Activated CD8-positive, alpha-beta T cell treated with anti-CD3 and anti-CD28 coated beads for 36 hours (primary cell): ENCODE measurements around the gene CAB39. TPM values are rescaled to one million over a fixed set of nuclear protein-coding genes. Genes with fewer than 3 reads are reported as not detected.

Source experiments
- ATAC-seq: fragments of 200-7000 bp; cut with Tn5 transposase; one replicate; pipeline ENCODE4 v1.10.0; 2021; ENCODE audit warnings: mild to moderate bottlenecking, moderate library complexity
- CTCF ChIA-PET: fragments of 350-600 bp; sonication (Branson Sonifier 250); formaldehyde crosslinking; loops from one replicate; lab custom pipeline; 2021; ENCODE audit warnings: antibody characterized with exemption; lab: Charles Lee
- POLR2A ChIA-PET: fragments of 350-600 bp; sonication (Branson Sonifier 250); formaldehyde crosslinking; loops from one replicate; lab custom pipeline; 2021; ENCODE audit warnings: antibody characterized with exemption; lab: Charles Lee
- DNase-seq: peaks from one replicate; pipeline ENCODE4 v3.0.0-alpha.2; 2020
- H3K27ac Mint-ChIP-seq: one replicate; pipeline ENCODE4 v1.8.0; 2021; ENCODE audit warnings: mild to moderate bottlenecking, mixed read lengths
- H3K27me3 Mint-ChIP-seq: one replicate; pipeline ENCODE4 v1.8.0; 2021; ENCODE audit warnings: mixed read lengths
- H3K36me3 Mint-ChIP-seq: one replicate; pipeline ENCODE4 v1.8.0; 2021; ENCODE audit warnings: low read depth, mixed read lengths
- H3K4me1 Mint-ChIP-seq: one replicate; pipeline ENCODE4 v1.8.0; 2021; ENCODE audit warnings: low read depth, mixed read lengths
- H3K4me3 Mint-ChIP-seq: one replicate; pipeline ENCODE4 v1.8.0; 2021; ENCODE audit warnings: mild to moderate bottlenecking, moderate library complexity, mixed read lengths
- H3K9me3 Mint-ChIP-seq: one replicate; pipeline ENCODE4 v1.8.0; 2021; ENCODE audit warnings: mixed read lengths
- CTCF ChIP-seq: fragments of 200-600 bp; IDR thresholded peaks from one replicate; pipeline ENCODE4 v1.8.0; 2022; ENCODE audit warnings: antibody characterized with exemption, mild to moderate bottlenecking
- intact Hi-C: fragments of 100-400 bp; cut with micrococcal nuclease; formaldehyde crosslinking; loops from one replicate; pipeline ENCODE4 v1.10.0; 2022
- total RNA-seq, 2 experiments: library from RNA; stranded (reverse); gene quantifications; one replicate each; pipeline ENCODE4 v1.2.3, GENCODE V29; 2021

CAB39 gene
- total RNA-seq, 2 experiments from 2014 or later: 119 to 120 TPM

GRCh38 chr2:230737300-230737699, 24.7 kb downstream of the CAB39 start:
- no peak for TF ChIP-seq CTCF
- Mint-ChIP-seq H3K9me3 (no peaks in the 10 kb centered on the region), H3K4me1 (peaks cover 72% of the 10 kb centered on the region), H3K36me3 (peaks cover 51% of the 10 kb centered on the region), H3K27ac (peak overlapping the region; percentile 18), H3K27me3 (no peaks in the 10 kb centered on the region), H3K4me3 (no peak overlapping the region)
- ChIA-PET POLR2A (interaction anchor here (1.1 kb wide), 1 partner anchor 147 kb away, joined by 5 read pairs; no protein-coding TSS in a partner anchor), CTCF (no interaction called here)
- no peak for ATAC-seq
- intact Hi-C loops: no loop called here
- no peak for DNase-seq

GRCh38 chr2:230737791-230738226, 25.2 kb downstream of the CAB39 start:
- ATAC-seq: no peak
- Mint-ChIP-seq H3K27ac (peak overlapping the region; percentile 65), H3K4me3 (no peak overlapping the region), H3K4me1 (peaks cover 72% of the 10 kb centered on the region), H3K36me3 (peaks cover 52% of the 10 kb centered on the region), H3K27me3 (no peaks in the 10 kb centered on the region), H3K9me3 (no peaks in the 10 kb centered on the region)
- POLR2A ChIA-PET: interaction anchor here (1.1 kb wide), 1 partner anchor 148 kb away, joined by 5 read pairs; no protein-coding TSS in a partner anchor
- no peak for DNase-seq
- CTCF ChIA-PET: interaction anchor here (1.3 kb wide), 1 partner anchor 61 kb away, joined by 4 read pairs; no protein-coding TSS in a partner anchor
- intact Hi-C loops: no loop called here
- TF ChIP-seq CTCF: no peak

- ChIA-PET POLR2A (no interaction called here), CTCF (interaction anchor here (1.3 kb wide), 1 partner anchor 60 kb away, joined by 4 read pairs; no protein-coding TSS in a partner anchor)
- H3K4me3 Mint-ChIP-seq: no peak overlapping the region
- intact Hi-C loops: no loop called here
- peaks cover 54% of the 10 kb centered on the region for H3K36me3 Mint-ChIP-seq
- TF ChIP-seq CTCF: no peak
- no peaks in the 10 kb centered on the region for H3K27me3 Mint-ChIP-seq
- peak overlapping the region; percentile 65 for H3K27ac Mint-ChIP-seq
- peaks cover 70% of the 10 kb centered on the region for H3K4me1 Mint-ChIP-seq
- DNase-seq: no peak
- no peaks in the 10 kb centered on the region for H3K9me3 Mint-ChIP-seq
- ATAC-seq: no peak
Observed at GRCh38 chr2:230738391-230738811, 25.8 kb downstream of the CAB39 start.

- H3K27ac Mint-ChIP-seq: peak overlapping the region; percentile 65
- H3K4me1 Mint-ChIP-seq: peaks cover 65% of the 10 kb centered on the region
- ChIA-PET CTCF (interaction anchor here (1.3 to 2.0 kb wide), 2 partner anchors 8 to 60 kb away, joined by 4 read pairs; no protein-coding TSS in a partner anchor), POLR2A (no interaction called here)
- no peak for DNase-seq
- ATAC-seq: no peak
- peaks cover 51% of the 10 kb centered on the region for H3K36me3 Mint-ChIP-seq
- H3K27me3 Mint-ChIP-seq: no peaks in the 10 kb centered on the region
- intact Hi-C loops: no loop called here
- no peaks in the 10 kb centered on the region for H3K9me3 Mint-ChIP-seq
- TF ChIP-seq CTCF: no peak
- no peak overlapping the region for H3K4me3 Mint-ChIP-seq
Observed at GRCh38 chr2:230738924-230739323, 26.3 kb downstream of the CAB39 start.

DNA sequence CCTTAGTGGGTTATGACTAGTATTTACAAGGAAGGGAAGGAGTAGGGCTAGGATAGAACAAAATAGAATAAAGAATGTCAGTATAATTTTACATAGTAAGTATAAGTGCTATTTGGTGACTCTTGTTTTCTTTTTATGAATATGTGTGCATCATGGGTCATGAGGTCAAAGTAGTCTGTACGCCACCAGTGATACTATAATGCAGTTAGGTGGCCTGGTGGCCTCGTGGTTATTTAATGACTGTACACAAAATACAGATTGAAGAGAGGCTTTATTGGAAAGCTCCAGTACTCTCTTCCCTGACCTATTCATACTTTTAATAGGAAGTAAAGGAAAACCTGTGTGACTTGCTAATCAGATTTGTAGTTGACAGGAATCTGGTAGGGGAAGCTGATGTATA, 27.3 kb downstream of the CAB39 start:
- peaks cover 46% of the 10 kb centered on the region for H3K36me3 Mint-ChIP-seq
- H3K27ac Mint-ChIP-seq: no peak overlapping the region

More for the DNA sequence above, 27.3 kb downstream of the CAB39 start:
- intact Hi-C loops: no loop called here
- H3K4me1 Mint-ChIP-seq: peaks cover 58% of the 10 kb centered on the region
- TF ChIP-seq CTCF: no peak
- no peaks in the 10 kb centered on the region for H3K27me3 Mint-ChIP-seq
- POLR2A ChIA-PET: interaction anchor here (1.3 kb wide), 1 partner anchor 293 kb away, joined by 3 read pairs; no protein-coding TSS in a partner anchor
- CTCF ChIA-PET: interaction anchor here (2.0 kb wide), 1 partner anchor 9 kb away, joined by 4 read pairs; no protein-coding TSS in a partner anchor
- ATAC-seq: no peak
- DNase-seq: no peak
- H3K9me3 Mint-ChIP-seq: no peaks in the 10 kb centered on the region
- no peak overlapping the region for H3K4me3 Mint-ChIP-seq
